GM10266 (cell line): ENCODE data around the gene GOLGA3.
"Not testable (repeated sequence)": the region's sequence is repeated elsewhere in the genome, so short reads cannot be mapped to it uniquely, and the experiment has no call there.

Source experiments
- DNase-seq: peaks from one replicate; pipeline ENCODE4 v3.0.0; 2012; ENCODE audit errors: extremely low spot score
- CTCF ChIP-seq: IDR thresholded peaks from 2 replicates; pipeline ENCODE4 v1.5.1; 2012; ENCODE audit warnings: mild to moderate bottlenecking, low read depth; ENCODE audit not compliant: control insufficient read depth, insufficient read depth; ENCODE audit errors: missing control alignments

The GOLGA3 gene

GRCh38 chr12:132818562-132818961 is 10.1 kb downstream of the GOLGA3 start:
- no peak for TF ChIP-seq CTCF
- DNase-seq: no peak

GRCh38 chr12:132814232-132814631 is 14.4 kb downstream of the GOLGA3 start:
- no peak for TF ChIP-seq CTCF
- DNase-seq: no peak

- TF ChIP-seq CTCF: no peak
- DNase-seq: no peak
Measured at GRCh38 chr12:132813443-132813842, 15.2 kb downstream of the GOLGA3 start.

GRCh38 chr12:132812631-132813305 is 15.9 kb downstream of the GOLGA3 start:
- TF ChIP-seq CTCF: no peak
- DNase-seq: no peak

GRCh38 chr12:132809391-132809790 is 19.3 kb downstream of the GOLGA3 start:
- DNase-seq: not testable (repeated sequence)

GRCh38 chr12:132807295-132808092 is 21.2 kb downstream of the GOLGA3 start:
- no peak for DNase-seq
- TF ChIP-seq CTCF: no peak

More at GRCh38 chr12:132809391-132809790, 19.3 kb downstream of the GOLGA3 start:
- TF ChIP-seq CTCF: peak; percentile 40

GRCh38 chr12:132806857-132807256 is 21.8 kb downstream of the GOLGA3 start:
- DNase-seq: no peak
- no peak for TF ChIP-seq CTCF
